Activated CD8-positive, alpha-beta memory T cell treated with anti-CD3 and anti-CD28 coated beads, Interleukin-2, amount 10 ng/mL, durations not matched to agents 7 days and 5 days (primary cell): ENCODE measurements around the gene CFLAR. TPM values are rescaled to one million over a fixed set of nuclear protein-coding genes. Genes with fewer than 3 reads are reported as not detected.
"Not testable (repeated sequence)": the region's sequence is repeated elsewhere in the genome, so short reads cannot be mapped to it uniquely, and the experiment has no call there.

Experiments used
- ATAC-seq: fragments of 150-1000 bp; cut with Tn5 transposase; one replicate; pipeline ENCODE4 v1.10.0; 2021; ENCODE audit warnings: moderate library complexity
- CTCF ChIA-PET: fragments of 350-600 bp; sonication (Branson Sonifier 250); formaldehyde crosslinking; loops from one replicate; lab custom pipeline; 2021; ENCODE audit warnings: antibody characterized with exemption; lab: Charles Lee
- DNase-seq: peaks from one replicate; pipeline ENCODE4 v3.0.0-alpha.2; 2020
- H3K27ac Mint-ChIP-seq: one replicate; pipeline ENCODE4 v1.8.0; 2021; ENCODE audit warnings: mild to moderate bottlenecking, mixed read lengths
- H3K27me3 Mint-ChIP-seq: one replicate; pipeline ENCODE4 v1.8.0; 2021; ENCODE audit warnings: mixed read lengths
- H3K36me3 Mint-ChIP-seq: one replicate; pipeline ENCODE4 v1.8.0; 2021; ENCODE audit warnings: mild to moderate bottlenecking, mixed read lengths
- H3K4me1 Mint-ChIP-seq: one replicate; pipeline ENCODE4 v1.8.0; 2021; ENCODE audit warnings: mixed read lengths
- H3K4me3 Mint-ChIP-seq: one replicate; pipeline ENCODE4 v1.8.0; 2021; ENCODE audit warnings: mild to moderate bottlenecking, moderate library complexity, mixed read lengths
- H3K9me3 Mint-ChIP-seq: one replicate; pipeline ENCODE4 v1.8.0; 2022; ENCODE audit warnings: low read depth, mixed read lengths
- total RNA-seq, 2 experiments: library from RNA; stranded (reverse); gene quantifications; one replicate each; pipeline ENCODE4 v1.2.3, GENCODE V29; 2021

CFLAR gene
- total RNA-seq, 2 experiments from 2014 or later: 193 to 242 TPM

GRCh38 chr2:201180010-201180409 is 64.0 kb downstream of the CFLAR start:
- Mint-ChIP-seq H3K36me3 (peaks cover 10% of the 10 kb centered on the region), H3K27me3 (no peaks in the 10 kb centered on the region), H3K4me1 (peaks cover 49% of the 10 kb centered on the region), H3K9me3 (no peaks in the 10 kb centered on the region), H3K4me3 (no peak overlapping the region), H3K27ac (no peak overlapping the region)
- CTCF ChIA-PET: interaction anchor here (0.9 to 5.1 kb wide), 5 partner anchors 52 to 466 kb away, joined by 3 to 48 read pairs (median 4); no protein-coding TSS in a partner anchor
- ATAC-seq (no peak), DNase-seq (no peak)

DNA sequence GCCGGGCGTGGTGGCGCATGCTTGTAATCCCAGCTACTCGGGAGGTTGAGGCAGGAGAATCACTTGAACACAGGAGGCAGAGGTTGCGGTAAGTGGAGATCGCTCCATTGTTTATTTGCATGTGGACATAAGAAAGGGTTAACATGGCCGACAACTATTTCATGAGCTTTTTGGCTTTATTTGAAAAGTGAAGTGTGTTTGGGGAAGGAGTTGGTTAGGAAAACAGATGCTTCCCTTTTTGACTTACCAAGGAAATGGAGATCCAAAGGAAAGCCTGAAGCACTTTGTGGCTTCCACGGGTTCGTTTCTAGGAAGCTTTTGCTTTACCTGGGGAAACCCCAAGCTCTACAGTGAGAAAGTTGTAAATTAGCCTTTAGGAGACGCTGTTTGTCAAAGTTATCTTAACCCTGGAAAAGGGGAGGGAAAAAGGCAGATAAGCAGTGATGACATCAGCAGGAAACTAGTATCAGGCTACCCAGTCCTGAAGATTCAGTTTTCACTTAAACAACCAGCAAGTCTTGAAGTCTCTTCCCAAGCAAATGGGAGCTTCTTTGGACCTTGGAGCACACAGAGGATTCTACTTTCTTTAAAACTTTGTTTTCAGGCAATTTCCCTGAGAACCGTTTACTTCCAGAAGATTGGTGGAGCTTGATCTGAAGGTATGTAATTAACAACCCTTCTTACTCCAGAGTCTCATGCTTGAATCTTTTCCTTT is 66.8 kb downstream of the CFLAR start, which contains the start of gene CASP10:
Gene CASP10 (plus strand): TSS at position 492 of the 715 bp plus-strand sequence. CDS start 2,637 bp downstream, outside the sequence.
- H3K36me3 Mint-ChIP-seq: peaks cover 34% of the 10 kb centered on the region
- peaks cover 55% of the 10 kb centered on the region for H3K4me1 Mint-ChIP-seq
- ATAC-seq (peak; percentile 82), DNase-seq (peak; percentile 48)
- CTCF ChIA-PET: interaction anchor here (0.8 to 3.7 kb wide), 33 partner anchors 9 to 294 kb away, joined by 3 to 166 read pairs (median 5); partner anchors contain the start of genes CASP8, NIF3L1, ORC2 and PPIL3
- peak within 1 kb of the TSS; percentile 94 for H3K4me3 Mint-ChIP-seq
- no peaks in the 10 kb centered on the region for H3K9me3 Mint-ChIP-seq
- H3K27me3 Mint-ChIP-seq: no peaks in the 10 kb centered on the region
- peak within 1 kb of the TSS; percentile 88 for H3K27ac Mint-ChIP-seq

DNA sequence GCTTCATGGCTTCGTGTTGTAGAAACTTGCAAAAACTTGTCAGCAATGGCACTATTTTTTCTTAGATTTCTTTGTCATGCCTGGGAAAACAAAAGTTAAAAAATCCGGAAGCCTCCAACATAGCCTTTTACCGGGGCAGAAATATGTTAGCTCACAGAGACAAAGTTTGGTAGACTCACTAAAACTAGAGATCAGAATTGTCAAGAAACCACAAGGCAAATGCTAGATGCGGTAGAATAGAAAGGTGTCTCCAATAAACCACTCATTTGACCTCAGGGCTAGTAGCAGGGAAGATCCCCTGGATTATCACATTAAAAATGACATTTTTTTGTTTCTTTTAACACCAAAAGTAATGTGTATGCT is 67.4 kb downstream of the CFLAR start:
- peaks cover 39% of the 10 kb centered on the region for H3K36me3 Mint-ChIP-seq
- CTCF ChIA-PET: interaction anchor here (0.8 to 3.7 kb wide), 31 partner anchors 9 to 294 kb away, joined by 3 to 166 read pairs (median 5); partner anchors contain the start of genes CASP8, NIF3L1, ORC2 and PPIL3
- peak overlapping the region; percentile 88 for H3K27ac Mint-ChIP-seq
- no peaks in the 10 kb centered on the region for H3K27me3 Mint-ChIP-seq
- DNase-seq: no peak
- ATAC-seq: peak; percentile 21
- H3K9me3 Mint-ChIP-seq: no peaks in the 10 kb centered on the region
- peaks cover 58% of the 10 kb centered on the region for H3K4me1 Mint-ChIP-seq
- peak overlapping the region; percentile 94 for H3K4me3 Mint-ChIP-seq

GRCh38 chr2:201183835-201184234 is 67.9 kb downstream of the CFLAR start:
- peak overlapping the region; percentile 94 for H3K4me3 Mint-ChIP-seq
- DNase-seq, H3K9me3 Mint-ChIP-seq, H3K27me3 Mint-ChIP-seq: not testable (repeated sequence)
- CTCF ChIA-PET: interaction anchor here (0.9 to 3.7 kb wide), 16 partner anchors 10 to 283 kb away, joined by 3 to 166 read pairs (median 7); no protein-coding TSS in a partner anchor
- H3K27ac Mint-ChIP-seq: peak overlapping the region; percentile 82
- H3K4me1 Mint-ChIP-seq: peaks cover 60% of the 10 kb centered on the region
- peak; percentile 21 for ATAC-seq
- peaks cover 42% of the 10 kb centered on the region for H3K36me3 Mint-ChIP-seq

DNA sequence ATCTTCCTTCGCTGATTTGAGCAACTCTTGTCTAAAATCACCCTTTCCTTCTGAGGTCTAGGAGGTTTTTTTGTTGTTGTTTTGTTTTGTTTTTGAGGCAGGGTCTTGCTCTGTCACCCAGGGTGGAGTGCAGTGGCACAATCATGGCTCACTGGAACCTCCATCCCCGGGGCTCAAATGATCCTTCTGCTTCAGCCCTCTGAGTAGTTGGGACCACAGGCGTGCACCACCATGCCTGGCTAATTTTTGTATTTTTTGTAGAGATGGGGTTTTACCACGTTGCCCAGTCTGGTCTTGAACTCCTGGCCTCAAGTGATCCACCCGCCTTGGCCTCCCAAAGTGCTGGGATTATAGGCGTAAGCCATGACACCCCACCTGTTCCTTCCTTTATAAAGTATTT is 68.3 kb downstream of the CFLAR start:
- CTCF ChIA-PET: interaction anchor here (0.9 to 3.7 kb wide), 4 partner anchors 9 to 273 kb away, joined by 3 to 166 read pairs (median 44); no protein-coding TSS in a partner anchor
- peak; percentile 4 for ATAC-seq
- Mint-ChIP-seq H3K27ac (peak overlapping the region; percentile 82), H3K4me1 (peaks cover 60% of the 10 kb centered on the region), H3K36me3 (peaks cover 45% of the 10 kb centered on the region), H3K4me3 (peak overlapping the region; percentile 94)
- H3K27me3 Mint-ChIP-seq, H3K9me3 Mint-ChIP-seq, DNase-seq: not testable (repeated sequence)

GRCh38 chr2:201185863-201186262 is 69.9 kb downstream of the CFLAR start:
- ATAC-seq: no peak

DNA sequence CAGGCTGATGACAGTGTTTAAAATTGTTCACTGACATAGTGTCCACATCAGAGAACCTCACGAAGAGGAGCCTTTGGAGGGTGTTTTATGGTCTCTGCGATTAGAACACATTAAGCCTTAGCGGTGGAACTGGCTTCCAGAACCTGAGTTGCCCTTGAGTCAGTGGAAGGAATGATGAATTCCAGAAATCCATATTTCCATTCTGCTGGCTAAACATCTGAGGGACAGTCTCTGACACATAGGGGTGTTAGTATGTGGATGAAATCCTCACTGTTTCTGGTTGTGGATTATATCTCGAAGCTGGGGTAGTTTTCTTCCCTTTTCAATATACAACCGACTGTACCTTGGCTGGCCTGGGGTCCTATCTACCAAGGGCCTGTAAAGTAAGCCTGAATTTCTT is 71.0 kb downstream of the CFLAR start:
- no peak for DNase-seq
- Mint-ChIP-seq H3K36me3 (peaks cover 65% of the 10 kb centered on the region), H3K9me3 (no peaks in the 10 kb centered on the region), H3K4me3 (no peak overlapping the region), H3K27me3 (no peaks in the 10 kb centered on the region), H3K27ac (no peak overlapping the region), H3K4me1 (peaks cover 71% of the 10 kb centered on the region)
- ATAC-seq: no peak
- CTCF ChIA-PET: interaction anchor here (1.7 to 4.3 kb wide), 2 partner anchors 9 to 46 kb away, joined by 9 to 28 read pairs; no protein-coding TSS in a partner anchor

More at GRCh38 chr2:201185863-201186262, 69.9 kb downstream of the CFLAR start:
- DNase-seq: no peak
- H3K27ac Mint-ChIP-seq: peak overlapping the region; percentile 28
- no peaks in the 10 kb centered on the region for H3K27me3 Mint-ChIP-seq
- H3K9me3 Mint-ChIP-seq: no peaks in the 10 kb centered on the region
- peak overlapping the region; percentile 94 for H3K4me3 Mint-ChIP-seq
- H3K4me1 Mint-ChIP-seq: peaks cover 62% of the 10 kb centered on the region
- H3K36me3 Mint-ChIP-seq: peaks cover 57% of the 10 kb centered on the region
- CTCF ChIA-PET: interaction anchor here (0.8 to 4.3 kb wide), 4 partner anchors 8 to 47 kb away, joined by 3 to 28 read pairs (median 8); no protein-coding TSS in a partner anchor

DNA sequence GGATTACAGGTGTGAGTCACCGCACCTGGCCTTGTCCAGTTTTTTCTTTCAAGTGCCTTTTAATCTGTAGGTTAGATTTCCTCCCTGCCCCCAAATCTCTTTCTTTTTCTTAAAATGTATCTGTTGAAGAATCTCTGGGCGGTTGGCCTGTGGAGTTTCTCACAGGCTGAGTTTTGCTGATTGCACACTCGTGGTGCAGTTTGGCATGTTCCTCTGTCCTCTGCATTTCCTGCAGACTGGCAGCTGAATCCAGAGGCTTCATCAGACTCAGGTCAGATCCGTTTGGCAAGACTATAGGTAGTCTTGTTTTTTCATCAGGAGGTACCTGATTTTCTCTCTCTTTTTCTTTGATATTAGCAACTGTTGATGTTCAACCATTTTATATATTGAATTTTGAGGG is 72.5 kb downstream of the CFLAR start:
- Mint-ChIP-seq H3K4me1 (peaks cover 71% of the 10 kb centered on the region), H3K9me3 (no peaks in the 10 kb centered on the region), H3K27ac (no peak overlapping the region), H3K4me3 (no peak overlapping the region), H3K27me3 (no peaks in the 10 kb centered on the region), H3K36me3 (peaks cover 68% of the 10 kb centered on the region)
- DNase-seq (no peak), ATAC-seq (no peak)
- CTCF ChIA-PET: interaction anchor here (1.0 to 4.3 kb wide), 3 partner anchors 17 to 44 kb away, joined by 3 to 28 read pairs (median 3); no protein-coding TSS in a partner anchor

- DNase-seq (no peak), ATAC-seq (peak; percentile 78)
- peaks cover 74% of the 10 kb centered on the region for H3K4me1 Mint-ChIP-seq
- H3K36me3 Mint-ChIP-seq: peaks cover 70% of the 10 kb centered on the region
- H3K4me3 Mint-ChIP-seq: peak overlapping the region; percentile 38
- peak overlapping the region; percentile 77 for H3K27ac Mint-ChIP-seq
- H3K27me3 Mint-ChIP-seq: no peaks in the 10 kb centered on the region
- CTCF ChIA-PET: interaction anchor here (0.5 to 7.4 kb wide), 6 partner anchors 9 to 286 kb away, joined by 3 to 75 read pairs (median 8); partner anchors contain the start of gene CASP10
- no peaks in the 10 kb centered on the region for H3K9me3 Mint-ChIP-seq
These were observed 75.3 kb downstream of the CFLAR start for GRCh38 chr2:201191132-201191875.

DNA sequence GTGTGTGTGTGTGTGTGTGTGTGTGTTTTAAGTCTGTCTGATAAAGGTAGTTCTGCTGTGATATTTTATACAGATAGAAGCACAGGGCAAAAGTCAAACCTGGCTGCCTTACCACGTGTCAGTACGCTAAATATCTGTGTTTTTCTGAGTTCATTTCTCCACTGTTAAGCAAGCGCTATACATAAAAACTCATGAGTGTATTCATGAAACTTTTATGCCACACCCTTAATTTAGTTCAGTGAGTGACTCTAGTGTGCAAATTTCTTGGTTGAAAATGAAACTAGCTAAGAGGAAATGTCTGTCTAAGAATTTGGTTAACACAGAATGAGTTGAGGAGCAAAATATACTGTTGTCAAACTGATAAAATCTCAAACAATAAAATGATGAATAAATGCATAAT is 78.1 kb downstream of the CFLAR start:
- Mint-ChIP-seq H3K27ac (peak overlapping the region; percentile 94), H3K4me1 (peaks cover 65% of the 10 kb centered on the region), H3K9me3 (no peaks in the 10 kb centered on the region), H3K27me3 (no peaks in the 10 kb centered on the region), H3K36me3 (peaks cover 67% of the 10 kb centered on the region), H3K4me3 (peak overlapping the region; percentile 65)
- CTCF ChIA-PET: interaction anchor here (0.7 to 7.4 kb wide), 12 partner anchors 8 to 293 kb away, joined by 3 to 75 read pairs (median 3); partner anchors contain the start of gene CASP10
- peak; percentile 85 for ATAC-seq
- no peak for DNase-seq

DNA sequence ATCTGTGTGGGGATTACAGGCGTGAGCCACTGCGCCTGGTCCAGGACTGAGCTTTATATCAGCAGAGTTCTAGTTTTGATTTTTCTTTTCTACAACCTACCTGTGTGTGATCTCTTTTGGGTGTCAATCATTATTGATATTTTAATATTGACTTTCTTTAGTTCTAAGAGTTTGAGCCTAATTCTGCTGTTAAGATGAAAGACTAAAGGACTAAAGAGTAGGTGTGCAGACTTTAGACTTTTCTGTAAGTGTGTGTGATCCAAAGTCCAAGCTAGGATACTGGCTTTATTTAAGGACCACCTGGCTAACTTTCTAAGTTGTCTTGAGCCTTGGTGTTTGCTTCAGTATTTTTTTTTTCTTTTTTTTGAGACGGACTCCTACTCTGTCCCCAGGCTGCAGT is 79.4 kb downstream of the CFLAR start:
- Mint-ChIP-seq H3K27me3 (no peaks in the 10 kb centered on the region), H3K27ac (peak overlapping the region; percentile 61), H3K9me3 (no peaks in the 10 kb centered on the region), H3K4me1 (peaks cover 59% of the 10 kb centered on the region), H3K36me3 (peaks cover 63% of the 10 kb centered on the region), H3K4me3 (no peak overlapping the region)
- DNase-seq: no peak
- CTCF ChIA-PET: interaction anchor here (1.1 to 7.4 kb wide), 9 partner anchors 13 to 294 kb away, joined by 3 to 75 read pairs (median 3); partner anchors contain the start of gene CASP10
- no peak for ATAC-seq

DNA sequence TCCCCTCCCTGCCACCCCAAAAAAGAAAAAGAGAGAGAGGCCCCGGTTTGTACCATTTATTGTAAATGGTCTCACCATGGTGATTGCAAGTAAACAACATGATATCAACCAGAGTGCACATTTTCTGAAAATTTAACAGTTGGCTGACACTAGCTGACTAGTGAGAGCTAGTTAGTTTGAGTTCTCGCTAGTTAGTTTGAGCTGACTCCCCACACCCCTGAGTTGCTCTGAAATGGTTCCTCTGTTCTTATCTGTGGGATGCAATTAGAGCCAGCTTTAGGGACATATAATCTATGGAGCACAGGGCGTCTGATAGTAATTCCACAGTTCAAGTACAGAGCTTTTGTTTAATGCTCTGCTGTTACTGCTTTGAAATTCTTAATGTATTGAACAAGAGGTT is 80.0 kb downstream of the CFLAR start:
- H3K9me3 Mint-ChIP-seq: no peaks in the 10 kb centered on the region
- no peak overlapping the region for H3K4me3 Mint-ChIP-seq
- peaks cover 64% of the 10 kb centered on the region for H3K36me3 Mint-ChIP-seq
- no peak for ATAC-seq
- no peak overlapping the region for H3K27ac Mint-ChIP-seq
- no peak for DNase-seq
- peaks cover 56% of the 10 kb centered on the region for H3K4me1 Mint-ChIP-seq
- H3K27me3 Mint-ChIP-seq: no peaks in the 10 kb centered on the region
- CTCF ChIA-PET: interaction anchor here (3.1 to 7.4 kb wide), 3 partner anchors 13 to 37 kb away, joined by 13 to 75 read pairs (median 63); partner anchors contain the start of gene CASP10
